NCI-H2227 (cell line): ENCODE measurements around the gene MYO3B.
"Not testable (repeated sequence)": the region's sequence is repeated elsewhere in the genome, so short reads cannot be mapped to it uniquely, and the experiment has no call there.

Source experiments
- DNase-seq: peaks from one replicate; lab custom pipeline; 2025; ENCODE audit not compliant: unreplicated experiment; lab: John Stamatoyannopoulos, UW

MYO3B gene

GRCh38 chr2:170535552-170535951 is 357.6 kb downstream of the MYO3B start:
- no peak for DNase-seq

- DNase-seq: no peak
Observed at GRCh38 chr2:170544817-170545216, 366.9 kb downstream of the MYO3B start.

- DNase-seq: no peak
Observed at GRCh38 chr2:170548304-170548703, 370.4 kb downstream of the MYO3B start.

GRCh38 chr2:170550501-170550900 is 372.6 kb downstream of the MYO3B start:
- DNase-seq: no peak

GRCh38 chr2:170551899-170552298 is 374.0 kb downstream of the MYO3B start:
- not testable (repeated sequence) for DNase-seq

- no peak for DNase-seq
Observed at GRCh38 chr2:170553748-170554147, 375.8 kb downstream of the MYO3B start.

- DNase-seq: no peak
Observed at GRCh38 chr2:170554278-170554955, 376.5 kb downstream of the MYO3B start.

GRCh38 chr2:170562928-170563327 is 385.0 kb downstream of the MYO3B start:
- DNase-seq: no peak

GRCh38 chr2:170563401-170563800 is 385.5 kb downstream of the MYO3B start:
- no peak for DNase-seq

GRCh38 chr2:170566138-170566537 is 388.2 kb downstream of the MYO3B start:
- DNase-seq: no peak

- no peak for DNase-seq
Observed at GRCh38 chr2:170567429-170567828, 389.5 kb downstream of the MYO3B start.

- no peak for DNase-seq
Observed at GRCh38 chr2:170568511-170568910, 390.6 kb downstream of the MYO3B start.

- DNase-seq: no peak
Observed at GRCh38 chr2:170571612-170572011, 393.7 kb downstream of the MYO3B start.

- DNase-seq: no peak
Observed at GRCh38 chr2:170573671-170574070, 395.7 kb downstream of the MYO3B start.

GRCh38 chr2:170576296-170576695 is 398.3 kb downstream of the MYO3B start:
- no peak for DNase-seq

GRCh38 chr2:170577356-170577755 is 399.4 kb downstream of the MYO3B start:
- no peak for DNase-seq

GRCh38 chr2:170578606-170579005 is 400.7 kb downstream of the MYO3B start:
- no peak for DNase-seq

- no peak for DNase-seq
Observed at GRCh38 chr2:170579511-170579910, 401.6 kb downstream of the MYO3B start.

GRCh38 chr2:170582313-170582712 is 404.4 kb downstream of the MYO3B start:
- no peak for DNase-seq

- DNase-seq: peak; percentile 15
Observed at GRCh38 chr2:170582751-170583463, 405.0 kb downstream of the MYO3B start.

GRCh38 chr2:170585067-170585466 is 407.1 kb downstream of the MYO3B start:
- DNase-seq: no peak

GRCh38 chr2:170586571-170587095 is 408.7 kb downstream of the MYO3B start:
- DNase-seq: no peak
